ENCODE measurements around the gene TRMT10A.

- TF ChIP-seq CTCF (IDR thresholded peaks at IDR 0.05) (no peak), EZH2 (IDR thresholded peaks at IDR 0.05) (no peak)
Observed at GRCh38 chr4:99510721-99511120, 53.1 kb downstream of the TRMT10A start, which contains the start of gene C4orf17.
